K562 (cell line): ENCODE data around the gene SHROOM3. TPM values are rescaled to one million over a fixed set of nuclear protein-coding genes. Genes with fewer than 3 reads are reported as not detected.

Experiments
- ATAC-seq: fragments of 200-7000 bp; cut with Tn5 transposase; 3 replicates; pipeline ENCODE4 v1.9.1; 2020; ENCODE audit warnings: moderate library complexity
- BruUV-seq: library from RNA; stranded (reverse); fragments of 400-500 nt; replicated peaks from 2 replicates; lab custom pipeline; 2021; lab: Mats Ljungman, UMichigan
- CTCF ChIA-PET: fragments of 300-600 bp; formaldehyde crosslinking; extraction: SDS; loops from one replicate; lab custom pipeline; 2021; ENCODE audit warnings: low intra/inter-chr PET ratio; lab: Yijun Ruan, JAX
- POLR2A ChIA-PET: fragments of 300-600, 350-650 bp; sonication (Branson Sonifier 250); formaldehyde crosslinking; extraction: SDS; loops from one replicate; lab custom pipeline; 2021; ENCODE audit warnings: antibody characterized with exemption, inconsistent platforms; lab: Yijun Ruan, JAX
- DNase-seq, 4 experiments: peaks; one replicate each; pipeline versions ENCODE4 v3.0.0 to v3.0.0-alpha.2; 2011 to 2018; ENCODE audit warnings: low spot score in 3 of 4, mixed read lengths in 3 of 4; ENCODE audit errors: extremely low read depth in 1 of 4
- FAIRE-seq: peaks from 2 replicates; lab custom pipeline; 2011; peaks lifted over from hg19 to GRCh38; lab: Jason Lieb, UNC
- H2AFZ ChIP-seq: 2 replicates; pipeline ENCODE4 v1.6.0; 2011; ENCODE audit warnings: low read depth, low read length, control low read depth, inconsistent platforms
- H3K27ac ChIP-seq: fragments of 200-600 bp; 3 replicates; pipeline ENCODE4 v1.8.0; 2011; ENCODE audit warnings: low read depth, mild to moderate bottlenecking, control low read depth, inconsistent platforms, low read length, moderate library complexity, mixed read lengths; ENCODE audit errors: extremely low read depth
- H3K27me3 ChIP-seq, 2 experiments: fragments of 300-600 bp in 1 of 2; 2 replicates in 1 of 2; 3 replicates in 1 of 2; pipeline versions ENCODE4 v1.6.0 to v1.8.0; 2011; ENCODE audit warnings: inconsistent platforms in 2 of 2, low read length in 2 of 2, mild to moderate bottlenecking in 1 of 2, mixed read lengths in 1 of 2, moderate library complexity in 1 of 2; ENCODE audit not compliant: control insufficient read depth in 2 of 2, insufficient read depth in 2 of 2
- H3K36me3 ChIP-seq: fragments of 300-600 bp; 3 replicates; pipeline ENCODE4 v1.8.0; 2011; ENCODE audit warnings: mild to moderate bottlenecking, low read length, inconsistent platforms; ENCODE audit not compliant: control insufficient read depth, insufficient read depth
- H3K4me1 ChIP-seq, 2 experiments: fragments of 200-600 bp in 1 of 2; replicated peaks in 1 of 2; 2 replicates in 1 of 2; 3 replicates in 1 of 2; pipeline versions ENCODE4 v1.5.1 to v1.8.0; 2011; ENCODE audit warnings: inconsistent platforms in 2 of 2, low read length in 2 of 2, mild to moderate bottlenecking in 1 of 2, mixed read lengths in 1 of 2, moderate library complexity in 1 of 2; ENCODE audit not compliant: control insufficient read depth in 2 of 2, insufficient read depth in 2 of 2
- H3K4me2 ChIP-seq: 2 replicates; pipeline ENCODE4 v1.6.1; 2011; ENCODE audit warnings: low read length, control low read depth, inconsistent platforms, mixed read lengths; ENCODE audit not compliant: insufficient read depth
- H3K4me3 ChIP-seq: fragments of 200-600 bp; sonication (generic), shearing (Covaris generic); 2 replicates; pipeline ENCODE4 v1.5.1; 2016; ENCODE audit warnings: control low read depth, inconsistent platforms
- H3K79me2 ChIP-seq: fragments of 200-600 bp; 3 replicates; pipeline ENCODE4 v1.8.0; 2011; ENCODE audit warnings: low read length, inconsistent platforms; ENCODE audit not compliant: control insufficient read depth, insufficient read depth
- H3K9ac ChIP-seq, 2 experiments: 2 replicates each; pipeline versions ENCODE4 v1.6.0 to v1.6.1; 2011; ENCODE audit warnings: low read depth in 2 of 2, low read length in 2 of 2, control low read depth in 1 of 2, inconsistent platforms in 1 of 2, mild to moderate bottlenecking in 1 of 2, mixed read lengths in 1 of 2; ENCODE audit not compliant: insufficient read depth in 1 of 2
- H3K9me1 ChIP-seq: one replicate; pipeline ENCODE4 v1.6.0; 2011; ENCODE audit warnings: inconsistent platforms, mild to moderate bottlenecking, low read length, moderate library complexity; ENCODE audit not compliant: control insufficient read depth, insufficient read depth
- H3K9me3 ChIP-seq: replicated peaks from 2 replicates; pipeline ENCODE4 v1.5.1; 2011; ENCODE audit warnings: low read depth, low read length, inconsistent platforms; ENCODE audit not compliant: control insufficient read depth, insufficient read depth
- H4K20me1 ChIP-seq: replicated peaks from 2 replicates; pipeline ENCODE4 v1.6.1; 2011; ENCODE audit warnings: low read length, inconsistent platforms, mixed read lengths; ENCODE audit not compliant: control insufficient read depth, insufficient read depth
- ADNP ChIP-seq: fragments of 200-800 bp; sonication (Bioruptor generic); IDR thresholded peaks from 2 replicates; pipeline ENCODE4 v1.6.1; 2016; ENCODE audit warnings: missing genetic modification characterization, missing compliant biosample characterization
- BMI1 ChIP-seq: fragments of 150-350 bp; IDR thresholded peaks from 2 replicates; pipeline ENCODE4 v1.6.1; 2014; ENCODE audit warnings: low read length
- GABPA ChIP-seq: fragments of 200-800 bp; sonication (Bioruptor generic); conservative IDR thresholded peaks from 2 replicates; pipeline ENCODE4 v1.6.1; 2016; ENCODE audit warnings: low read depth, missing genetic modification characterization, missing compliant biosample characterization
- GABPB2 ChIP-seq: fragments of 250-450 bp; sonication (Bioruptor Pico); conservative IDR thresholded peaks from 2 replicates; pipeline ENCODE4 v1.5.1; 2021; ENCODE audit warnings: mild to moderate bottlenecking
- HCFC1 ChIP-seq: IDR thresholded peaks from 2 replicates; pipeline ENCODE4 v1.6.1; 2012; ENCODE audit warnings: low read depth, low read length, improper control_type of control experiment
- NBN ChIP-seq: fragments of 450-650 bp; IDR thresholded peaks from 2 replicates; pipeline ENCODE4 v1.6.1; 2016; ENCODE audit warnings: low read depth, mild to moderate bottlenecking
- NCOA6 ChIP-seq: fragments of 450-650 bp; IDR thresholded peaks from 2 replicates; pipeline ENCODE4 v1.6.1; 2017; ENCODE audit warnings: mild to moderate bottlenecking
- NKRF ChIP-seq: fragments of 450-650 bp; IDR thresholded peaks from 2 replicates; pipeline ENCODE4 v1.6.1; 2016; ENCODE audit warnings: borderline replicate concordance
- RAD51 ChIP-seq: fragments of 450-650 bp; IDR thresholded peaks from 2 replicates; pipeline ENCODE4 v1.7.1; 2016; ENCODE audit warnings: low read depth, mild to moderate bottlenecking, borderline replicate concordance
- SMAD1 ChIP-seq: fragments of 150-350 bp; IDR thresholded peaks from 2 replicates; pipeline ENCODE4 v1.6.1; 2014; ENCODE audit warnings: low read length, low read depth; ENCODE audit not compliant: partially characterized antibody
- ZNF124 ChIP-seq: sonication (generic); formaldehyde crosslinking; IDR thresholded peaks from 2 replicates; pipeline ENCODE4 v1.8.1; 2022; ENCODE audit warnings: missing genetic modification reagents
- ZNF408 ChIP-seq: fragments of 250-450 bp; sonication (Bioruptor Pico); IDR thresholded peaks from 2 replicates; pipeline ENCODE4 v1.4.0; 2020; ENCODE audit warnings: low read depth, mild to moderate bottlenecking, moderate library complexity
- WGBS: fragments of 100-300 bp; shearing (Covaris generic); methylation state at CpG from one replicate; pipeline ENCODE4 v1.1.6; 2016; ENCODE audit warnings: low coverage, mixed read lengths; ENCODE audit not compliant: insufficient coverage; ENCODE audit errors: missing lambda C conversion rate; 5-methylcytosine and 5-hydroxymethylcytosine counted together
- in situ Hi-C: fragments of 300-500 bp; cut with MboI; formaldehyde crosslinking; loops from 4 replicates; pipeline ENCODE4 v1.15.0; 2018; ENCODE audit warnings: inconsistent platforms, mixed read lengths
- intact Hi-C: fragments of 100-400 bp; cut with micrococcal nuclease; formaldehyde crosslinking; loops from 2 replicates; pipeline ENCODE4 v1.14.2; 2022
- polyA plus RNA-seq, 8 experiments: library from polyadenylated mRNA; depleted of rRNA in 4 of 8; stranded (reverse) in 5 of 8; unstranded in 3 of 8; fragments of >200 nt; fragmentation: Nextera tagmentation in 2 of 8; fragmentation: Illumina TruSeq in 1 of 8; extraction: Ambion mirVana in 2 of 8; extraction: Trizol in 1 of 8; gene quantifications; 2 replicates each; pipeline versions ENCODE4 v1.2.1 to v1.2.3, GENCODE V29; 2011 to 2014; ENCODE audit warnings: inconsistent platforms in 1 of 8, missing spikeins in 1 of 8
- total RNA-seq, 7 experiments: library from RNA; depleted of rRNA in 6 of 7; stranded (reverse); fragments of >200 nt in 6 of 7; fragmentation: Illumina TruSeq in 2 of 7; extraction: Trizol in 2 of 7; gene quantifications; 2 replicates each; pipeline versions ENCODE4 v1.2.1 to v1.2.3, GENCODE V29; 2011 to 2021; ENCODE audit warnings: low replicate concordance in 1 of 7
- TF ChIP-seq, protein P1 (sequence below): sonication (generic); formaldehyde crosslinking; IDR thresholded peaks from 2 replicates; pipeline ENCODE4 v1.8.0; 2023; ENCODE audit warnings: missing genetic modification reagents, mild to moderate bottlenecking, borderline replicate concordance
- TF ChIP-seq, protein P2 (sequence below): fragments of 250-450 bp; sonication (Bioruptor Pico); IDR thresholded peaks from 2 replicates; pipeline ENCODE4 v1.8.0; 2022; ENCODE audit warnings: moderate library complexity, mild to moderate bottlenecking, inconsistent platforms

SHROOM3 gene
- total and polyA plus RNA-seq, 9 of the 15 experiments (the other 6 are each of a cell fraction or from before 2014, with no cell fraction given) = 0.01 to 0.07 TPM; not detected in 7

DNA sequence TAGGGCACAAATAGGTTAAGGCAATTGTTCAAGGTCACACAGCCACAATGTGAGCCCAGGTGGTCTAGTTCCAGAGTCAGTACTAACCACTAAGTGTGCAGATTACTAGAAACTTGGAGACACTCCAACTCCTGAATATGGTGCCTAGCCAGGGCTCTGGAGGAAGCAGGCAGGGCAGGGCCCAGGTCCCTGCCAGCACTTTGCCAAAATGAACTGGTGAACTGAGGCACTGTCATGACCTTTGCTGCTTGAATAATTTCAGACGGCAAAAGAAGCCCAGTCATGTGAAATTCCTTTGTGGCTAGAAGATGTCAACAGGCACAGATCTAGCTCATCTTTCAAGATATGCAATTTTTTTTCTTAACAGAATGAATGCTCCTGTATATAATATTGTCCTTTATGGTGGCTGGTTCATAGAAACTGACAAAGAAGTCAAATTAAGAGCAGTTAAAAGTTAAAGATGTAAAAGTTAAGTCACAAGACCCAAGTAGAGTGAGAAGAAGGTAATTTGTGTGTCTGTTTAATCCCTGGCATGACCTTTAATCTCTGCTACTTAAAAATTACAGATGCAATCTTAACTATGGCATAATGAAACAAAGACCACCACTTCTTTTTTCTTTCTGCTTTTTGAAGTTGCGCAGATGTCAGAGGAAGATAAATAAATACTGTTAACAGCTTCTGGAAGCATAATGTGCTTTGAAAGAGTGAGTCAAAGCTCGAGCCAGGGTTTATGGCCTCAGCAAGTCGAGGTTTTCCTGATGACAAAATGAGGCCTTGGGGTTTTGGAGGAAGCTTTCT, 54.1 kb downstream of the SHROOM3 start:
- H3K9ac ChIP-seq = no peak overlapping the region
- no peaks in the 10 kb centered on the region for H3K9me1 ChIP-seq
- H3K27me3 ChIP-seq = peaks cover 3 to 5% of the 10 kb centered on the region in 2 experiments; a peak in 2 of 5 replicates
- ChIA-PET POLR2A (interaction anchor here (0.6 kb wide), 1 partner anchor 9 kb away, joined by 3 read pairs; no protein-coding TSS in a partner anchor), CTCF (no interaction called here)
- ATAC-seq (no peak), FAIRE-seq (no peak), DNase-seq (no peak)
- H3K4me2 ChIP-seq = no peak overlapping the region
- H3K4me3 ChIP-seq = no peak overlapping the region
- intact Hi-C loops (no loop called here), in situ Hi-C loops (no loop called here)
- BruUV-seq = no TSS peak
- no peak overlapping the region for H2AFZ ChIP-seq
- no peaks in the 10 kb centered on the region for H3K36me3 ChIP-seq
- no peak overlapping the region for H3K27ac ChIP-seq
- no peaks in the 10 kb centered on the region for H4K20me1 ChIP-seq
- WGBS = 0% methylated on average over 4 of the region's 4 CpGs
- H3K79me2 ChIP-seq = no peaks in the 10 kb centered on the region
- H3K9me3 ChIP-seq = no peaks in the 10 kb centered on the region
- H3K4me1 ChIP-seq = no peaks in the 10 kb centered on the region
- TF ChIP-seq, protein P1, sequence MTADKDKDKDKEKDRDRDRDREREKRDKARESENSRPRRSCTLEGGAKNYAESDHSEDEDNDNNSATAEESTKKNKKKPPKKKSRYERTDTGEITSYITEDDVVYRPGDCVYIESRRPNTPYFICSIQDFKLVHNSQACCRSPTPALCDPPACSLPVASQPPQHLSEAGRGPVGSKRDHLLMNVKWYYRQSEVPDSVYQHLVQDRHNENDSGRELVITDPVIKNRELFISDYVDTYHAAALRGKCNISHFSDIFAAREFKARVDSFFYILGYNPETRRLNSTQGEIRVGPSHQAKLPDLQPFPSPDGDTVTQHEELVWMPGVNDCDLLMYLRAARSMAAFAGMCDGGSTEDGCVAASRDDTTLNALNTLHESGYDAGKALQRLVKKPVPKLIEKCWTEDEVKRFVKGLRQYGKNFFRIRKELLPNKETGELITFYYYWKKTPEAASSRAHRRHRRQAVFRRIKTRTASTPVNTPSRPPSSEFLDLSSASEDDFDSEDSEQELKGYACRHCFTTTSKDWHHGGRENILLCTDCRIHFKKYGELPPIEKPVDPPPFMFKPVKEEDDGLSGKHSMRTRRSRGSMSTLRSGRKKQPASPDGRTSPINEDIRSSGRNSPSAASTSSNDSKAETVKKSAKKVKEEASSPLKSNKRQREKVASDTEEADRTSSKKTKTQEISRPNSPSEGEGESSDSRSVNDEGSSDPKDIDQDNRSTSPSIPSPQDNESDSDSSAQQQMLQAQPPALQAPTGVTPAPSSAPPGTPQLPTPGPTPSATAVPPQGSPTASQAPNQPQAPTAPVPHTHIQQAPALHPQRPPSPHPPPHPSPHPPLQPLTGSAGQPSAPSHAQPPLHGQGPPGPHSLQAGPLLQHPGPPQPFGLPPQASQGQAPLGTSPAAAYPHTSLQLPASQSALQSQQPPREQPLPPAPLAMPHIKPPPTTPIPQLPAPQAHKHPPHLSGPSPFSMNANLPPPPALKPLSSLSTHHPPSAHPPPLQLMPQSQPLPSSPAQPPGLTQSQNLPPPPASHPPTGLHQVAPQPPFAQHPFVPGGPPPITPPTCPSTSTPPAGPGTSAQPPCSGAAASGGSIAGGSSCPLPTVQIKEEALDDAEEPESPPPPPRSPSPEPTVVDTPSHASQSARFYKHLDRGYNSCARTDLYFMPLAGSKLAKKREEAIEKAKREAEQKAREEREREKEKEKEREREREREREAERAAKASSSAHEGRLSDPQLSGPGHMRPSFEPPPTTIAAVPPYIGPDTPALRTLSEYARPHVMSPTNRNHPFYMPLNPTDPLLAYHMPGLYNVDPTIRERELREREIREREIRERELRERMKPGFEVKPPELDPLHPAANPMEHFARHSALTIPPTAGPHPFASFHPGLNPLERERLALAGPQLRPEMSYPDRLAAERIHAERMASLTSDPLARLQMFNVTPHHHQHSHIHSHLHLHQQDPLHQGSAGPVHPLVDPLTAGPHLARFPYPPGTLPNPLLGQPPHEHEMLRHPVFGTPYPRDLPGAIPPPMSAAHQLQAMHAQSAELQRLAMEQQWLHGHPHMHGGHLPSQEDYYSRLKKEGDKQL = no peak
- TF ChIP-seq RAD51 (no peak), GABPB2 (CRISPR knock-in tag) (no peak), NBN (no peak), GABPA (tag) (no peak), HCFC1 (no peak), ZNF408 (CRISPR knock-in tag) (no peak), SMAD1 (no peak), NCOA6 (no peak), ZNF124 (CRISPR knock-in tag) (no peak), BMI1 (no peak), ADNP (no peak), NKRF (no peak)
- TF ChIP-seq, protein P2, sequence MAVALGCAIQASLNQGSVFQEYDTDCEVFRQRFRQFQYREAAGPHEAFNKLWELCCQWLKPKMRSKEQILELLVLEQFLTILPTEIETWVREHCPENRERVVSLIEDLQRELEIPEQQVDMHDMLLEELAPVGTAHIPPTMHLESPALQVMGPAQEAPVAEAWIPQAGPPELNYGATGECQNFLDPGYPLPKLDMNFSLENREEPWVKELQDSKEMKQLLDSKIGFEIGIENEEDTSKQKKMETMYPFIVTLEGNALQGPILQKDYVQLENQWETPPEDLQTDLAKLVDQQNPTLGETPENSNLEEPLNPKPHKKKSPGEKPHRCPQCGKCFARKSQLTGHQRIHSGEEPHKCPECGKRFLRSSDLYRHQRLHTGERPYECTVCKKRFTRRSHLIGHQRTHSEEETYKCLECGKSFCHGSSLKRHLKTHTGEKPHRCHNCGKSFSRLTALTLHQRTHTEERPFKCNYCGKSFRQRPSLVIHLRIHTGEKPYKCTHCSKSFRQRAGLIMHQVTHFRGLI (CRISPR knock-in tag) = no peak
